GM15510 (cell line): ENCODE data around the gene CTPS1.

ENCODE experiments used
- POLR2A ChIP-seq: IDR thresholded peaks from 3 replicates; pipeline ENCODE4 v1.6.1; 2011; ENCODE audit warnings: borderline replicate concordance; ENCODE audit not compliant: insufficient read length; ENCODE audit errors: extremely low read depth

The CTPS1 gene

GRCh38 chr1:41023279-41023990, 43.9 kb downstream of the CTPS1 start:
- no peak for TF ChIP-seq POLR2A

- TF ChIP-seq POLR2A, result no peak
These were observed 45.5 kb downstream of the CTPS1 start for GRCh38 chr1:41024953-41025352.

GRCh38 chr1:41025979-41026819, 46.7 kb downstream of the CTPS1 start:
- TF ChIP-seq POLR2A, result no peak

GRCh38 chr1:41028034-41028642, 48.6 kb downstream of the CTPS1 start:
- no peak for TF ChIP-seq POLR2A

- TF ChIP-seq POLR2A, result no peak
These were observed 51.5 kb downstream of the CTPS1 start for GRCh38 chr1:41030872-41031616.

GRCh38 chr1:41032147-41032546, 52.7 kb downstream of the CTPS1 start:
- no peak for TF ChIP-seq POLR2A

GRCh38 chr1:41033272-41033671, 53.8 kb downstream of the CTPS1 start:
- TF ChIP-seq POLR2A, result no peak

GRCh38 chr1:41037116-41037903, 57.8 kb downstream of the CTPS1 start:
- TF ChIP-seq POLR2A, result no peak

GRCh38 chr1:41038110-41038509, 58.6 kb downstream of the CTPS1 start:
- TF ChIP-seq POLR2A, result no peak

GRCh38 chr1:41041614-41042270, 62.2 kb downstream of the CTPS1 start:
- TF ChIP-seq POLR2A, result no peak

GRCh38 chr1:41044187-41044586, 64.7 kb downstream of the CTPS1 start:
- TF ChIP-seq POLR2A, result no peak

- no peak for TF ChIP-seq POLR2A
These were observed 66.2 kb downstream of the CTPS1 start for GRCh38 chr1:41045740-41046139.

- TF ChIP-seq POLR2A, result no peak
These were observed 66.9 kb downstream of the CTPS1 start for GRCh38 chr1:41046347-41046775.
